PC-3 (cell line): ENCODE data around the gene ACTG1. TPM values are rescaled to one million over a fixed set of nuclear protein-coding genes. Genes with fewer than 3 reads are reported as not detected.

Experiments used
- ATAC-seq: fragments of 200-7000 bp; cut with Tn5 transposase; 2 replicates; pipeline ENCODE4 v1.9.1; 2020; ENCODE audit warnings: mild to moderate bottlenecking, moderate library complexity
- BruUV-seq: library from RNA; stranded (reverse); fragments of 400-500 nt; replicated peaks from 2 replicates; lab custom pipeline; 2021; lab: Mats Ljungman, UMichigan
- CTCF ChIA-PET: fragments of 300-600 bp; sonication (Branson Sonifier 250); formaldehyde crosslinking; loops from one replicate; lab custom pipeline; 2022; ENCODE audit warnings: antibody characterized with exemption; lab: Charles Lee
- POLR2A ChIA-PET: fragments of 300-600 bp; sonication (Branson Sonifier 250); formaldehyde crosslinking; loops from one replicate; lab custom pipeline; 2022; ENCODE audit warnings: antibody characterized with exemption; ENCODE audit not compliant: unreplicated experiment; lab: Charles Lee
- DNase-seq: peaks from one replicate; pipeline ENCODE4 v3.0.0-alpha.2; 2015
- H2AFZ ChIP-seq: fragments of 300-600 bp; sonication (generic); 2 replicates; pipeline ENCODE4 v1.6.0; 2016; ENCODE audit warnings: antibody characterized with exemption, low read length
- H3F3A ChIP-seq: fragments of 300-600 bp; sonication (generic); one replicate; pipeline ENCODE4 v1.6.0; 2017; ENCODE audit warnings: antibody characterized with exemption, low read length, control low read depth, mild to moderate bottlenecking; ENCODE audit not compliant: unreplicated experiment
- H3K27ac ChIP-seq: fragments of 300-600 bp; sonication (generic); 2 replicates; pipeline ENCODE4 v1.5.1; 2016; ENCODE audit warnings: mild to moderate bottlenecking, low read length
- H3K27me3 ChIP-seq: fragments of 300-600 bp; sonication (generic); 2 replicates; pipeline ENCODE4 v1.6.1; 2016; ENCODE audit warnings: low read length, mixed read lengths
- H3K36me3 ChIP-seq: fragments of 300-600 bp; sonication (generic); 2 replicates; pipeline ENCODE4 v1.6.1; 2016; ENCODE audit warnings: low read depth, mixed run types, low read length, mixed read lengths
- H3K4me1 ChIP-seq: fragments of 300-600 bp; sonication (generic); 2 replicates; pipeline ENCODE4 v1.5.1; 2016; ENCODE audit warnings: low read length; ENCODE audit not compliant: insufficient read depth
- H3K4me2 ChIP-seq: fragments of 300-600 bp; sonication (generic); 2 replicates; pipeline ENCODE4 v1.6.0; 2016; ENCODE audit warnings: low read length
- H3K4me3 ChIP-seq: fragments of 300-600 bp; sonication (generic); 2 replicates; pipeline ENCODE4 v1.5.1; 2016; ENCODE audit warnings: mild to moderate bottlenecking, low read length, mixed read lengths
- H3K79me2 ChIP-seq: fragments of 300-600 bp; sonication (generic); 2 replicates; pipeline ENCODE4 v1.6.1; 2017; ENCODE audit warnings: low read length, mixed read lengths
- H3K9ac ChIP-seq: fragments of 300-600 bp; sonication (generic); 2 replicates; pipeline ENCODE4 v1.6.0; 2016; ENCODE audit warnings: mild to moderate bottlenecking, low read length
- H3K9me2 ChIP-seq: fragments of 300-600 bp; sonication (generic); replicated peaks from 2 replicates; pipeline ENCODE4 v1.6.1; 2016; ENCODE audit warnings: mixed run types, low read length, mixed read lengths
- H3K9me3 ChIP-seq: fragments of 300-600 bp; sonication (generic); 2 replicates; pipeline ENCODE4 v1.6.1; 2016; ENCODE audit warnings: low read length, mixed read lengths
- H4K20me1 ChIP-seq: fragments of 300-600 bp; sonication (generic); 2 replicates; pipeline ENCODE4 v1.6.1; 2016; ENCODE audit warnings: low read length, mixed read lengths
- CTCF ChIP-seq: fragments of 300-600 bp; sonication (generic); conservative IDR thresholded peaks from 2 replicates; pipeline ENCODE4 v1.5.1; 2017; ENCODE audit warnings: antibody characterized with exemption, low read depth, mild to moderate bottlenecking, low read length
- EZH2 ChIP-seq: fragments of 300-600 bp; sonication (generic); IDR thresholded peaks from one replicate; pipeline ENCODE4 v1.6.1; 2017; ENCODE audit warnings: antibody characterized with exemption, mild to moderate bottlenecking, low read length; ENCODE audit not compliant: unreplicated experiment
- EZH2phosphoT487 ChIP-seq: fragments of 300-600 bp; sonication (generic); IDR thresholded peaks from 2 replicates; pipeline ENCODE4 v1.6.1; 2018; ENCODE audit warnings: mild to moderate bottlenecking, antibody characterized with exemption, low read length, borderline replicate concordance
- intact Hi-C: fragments of 100-400 bp; cut with micrococcal nuclease; formaldehyde crosslinking; loops from 2 replicates; pipeline ENCODE4 v1.9.0; 2023
- total RNA-seq: library from RNA; depleted of rRNA; stranded (reverse); fragments of >200 nt; gene quantifications from 2 replicates; pipeline ENCODE4 v1.2.3, GENCODE V29; 2014

ACTG1 gene
- total RNA-seq, 1 experiment from 2014 or later, result 4,503 TPM

GRCh38 chr17:81543339-81543675, 30.7 kb upstream of the ACTG1 start:
- DNase-seq (no peak), ATAC-seq (no peak)
- no peaks in the 10 kb centered on the region for H3K9me2 ChIP-seq
- H3K27me3 ChIP-seq, result no peaks in the 10 kb centered on the region
- CTCF ChIA-PET, result no interaction called here
- no peak overlapping the region for H3K27ac ChIP-seq
- H3F3A ChIP-seq, result no peaks in the 10 kb centered on the region
- H2AFZ ChIP-seq, result no peak overlapping the region
- TF ChIP-seq EZH2 (no peak), CTCF (no peak), EZH2phosphoT487 (no peak)
- H4K20me1 ChIP-seq, result no peaks in the 10 kb centered on the region
- H3K9me3 ChIP-seq, result no peaks in the 10 kb centered on the region
- H3K4me1 ChIP-seq, result no peaks in the 10 kb centered on the region
- H3K9ac ChIP-seq, result no peak overlapping the region
- intact Hi-C loops, result no loop called here
- H3K4me3 ChIP-seq, result no peak overlapping the region
- BruUV-seq, result no TSS peak
- no peak overlapping the region for H3K4me2 ChIP-seq
- peaks cover 4% of the 10 kb centered on the region; the same call in 1 of the 2 replicates for H3K36me3 ChIP-seq
- POLR2A ChIA-PET, result no interaction called here
- H3K79me2 ChIP-seq, result no peaks in the 10 kb centered on the region

GRCh38 chr17:81542431-81543338, 30.1 kb upstream of the ACTG1 start:
- Histone ChIP-seq H3K9me3 (no peaks in the 10 kb centered on the region), H3K4me2 (no peak overlapping the region), H3K9ac (no peak overlapping the region), H3F3A (no peaks in the 10 kb centered on the region), H3K27me3 (no peaks in the 10 kb centered on the region), H3K9me2 (no peaks in the 10 kb centered on the region), H3K27ac (no peak overlapping the region), H3K4me3 (no peak overlapping the region), H2AFZ (no peak overlapping the region), H3K36me3 (peaks cover 4% of the 10 kb centered on the region; the same call in 1 of the 2 replicates), H4K20me1 (no peaks in the 10 kb centered on the region), H3K4me1 (no peaks in the 10 kb centered on the region), H3K79me2 (no peaks in the 10 kb centered on the region)
- BruUV-seq, result no TSS peak
- intact Hi-C loops, result no loop called here
- POLR2A ChIA-PET, result no interaction called here
- ATAC-seq (no peak), DNase-seq (no peak)
- CTCF ChIA-PET, result no interaction called here
- no peak for TF ChIP-seq EZH2
- TF ChIP-seq EZH2phosphoT487, result no peak
- no peak for TF ChIP-seq CTCF

- POLR2A ChIA-PET, result no interaction called here
- intact Hi-C loops, result no loop called here
Observed at GRCh38 chr17:81541123-81541522, 28.5 kb upstream of the ACTG1 start.

More at GRCh38 chr17:81541123-81541522, 28.5 kb upstream of the ACTG1 start:
- Histone ChIP-seq H3K4me3 (no peak overlapping the region), H4K20me1 (no peaks in the 10 kb centered on the region), H3K36me3 (peaks cover 4% of the 10 kb centered on the region; the same call in 1 of the 2 replicates), H3K4me2 (no peak overlapping the region), H3K9ac (no peak overlapping the region), H3F3A (no peaks in the 10 kb centered on the region), H3K27ac (no peak overlapping the region), H3K4me1 (no peaks in the 10 kb centered on the region), H3K9me3 (no peaks in the 10 kb centered on the region), H3K9me2 (no peaks in the 10 kb centered on the region), H3K79me2 (no peaks in the 10 kb centered on the region), H3K27me3 (no peaks in the 10 kb centered on the region), H2AFZ (no peak overlapping the region)
- TF ChIP-seq CTCF (no peak), EZH2phosphoT487 (no peak), EZH2 (no peak)
- ATAC-seq, result no peak
- no TSS peak for BruUV-seq
- CTCF ChIA-PET, result no interaction called here
- no peak for DNase-seq
